Activated CD4-positive, alpha-beta T cell treated with anti-CD3 and anti-CD28 coated beads, Interleukin-2, amount 50 U/mL, for 4 hours (primary cell): ENCODE data around the gene MYOZ3.

ENCODE experiments used
- DNase-seq, 2 experiments: peaks; one replicate each; pipeline ENCODE4 v3.0.0-alpha.2; 2020

The MYOZ3 gene

DNA sequence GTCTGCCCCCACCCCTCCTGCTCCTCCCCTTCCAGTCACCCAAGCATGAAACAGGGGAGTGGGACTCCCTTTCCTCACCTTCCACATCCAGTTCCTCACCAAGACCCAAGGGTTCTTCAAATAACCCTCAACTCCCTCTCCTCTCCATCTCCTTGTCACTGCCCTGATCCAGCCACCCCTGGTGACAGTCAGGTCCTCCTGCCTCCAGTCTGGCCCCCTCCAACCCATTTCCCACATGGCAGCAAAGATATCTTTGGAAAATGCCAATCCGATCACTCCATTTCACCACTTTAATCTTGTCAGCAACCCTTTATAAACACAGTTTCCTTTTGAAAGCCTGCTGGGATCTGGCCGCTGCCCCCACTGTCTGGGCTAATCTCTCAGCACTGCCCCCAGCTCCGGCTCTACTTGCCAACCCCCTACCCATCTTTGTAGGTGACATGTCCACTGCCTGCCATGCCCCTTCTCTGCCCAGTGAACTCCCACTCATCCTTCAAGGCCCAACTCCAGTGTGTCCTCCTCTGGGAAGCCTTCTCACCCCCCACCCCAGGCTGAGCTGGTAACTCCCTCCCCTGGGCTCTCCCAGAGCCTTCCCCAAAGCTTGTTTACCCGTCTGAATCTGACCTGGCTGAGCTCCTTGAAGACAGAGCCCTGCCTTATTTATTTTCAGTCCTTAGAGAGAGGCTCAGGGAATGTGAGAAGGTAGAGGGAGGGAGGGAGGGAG lies 781 bp upstream of the MYOZ3 start:
- DNase-seq, result no peak

DNA sequence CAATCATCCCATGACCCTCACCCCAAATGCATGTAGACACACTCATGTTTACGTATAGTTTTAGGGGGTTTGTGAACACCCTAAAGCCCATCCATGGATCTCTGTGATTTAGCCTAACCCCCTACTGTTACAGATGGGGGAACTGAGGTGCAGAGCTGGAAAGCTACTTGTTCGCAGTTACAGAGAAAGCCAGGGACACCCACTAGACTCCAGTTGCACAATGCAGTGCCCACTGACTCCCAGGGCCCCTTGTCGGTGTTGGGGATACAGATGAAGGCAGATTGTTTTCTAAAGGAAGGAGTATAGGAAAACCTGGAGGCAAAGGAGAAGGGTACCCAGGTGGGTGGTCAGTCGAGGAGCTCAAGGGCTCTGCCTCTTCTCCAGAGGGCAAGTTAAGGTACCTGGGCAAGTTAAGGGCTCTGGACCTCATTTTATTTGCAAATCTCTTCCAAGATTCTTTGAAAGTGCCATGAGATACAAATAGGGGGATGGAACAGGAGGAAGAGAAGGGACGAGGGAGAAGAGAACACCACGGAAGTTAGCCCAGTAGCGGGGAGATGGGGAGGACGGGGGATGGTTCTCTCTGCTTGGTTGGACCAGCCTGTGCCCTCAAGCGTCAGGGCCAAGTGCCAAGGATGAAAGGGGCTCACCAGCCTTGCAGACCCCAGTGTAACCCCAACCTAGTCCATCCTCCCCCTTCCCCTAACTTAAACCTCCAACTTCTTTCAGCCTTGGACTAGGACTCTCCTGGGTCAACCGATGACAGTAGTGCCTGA lies 958 bp downstream of the MYOZ3 start:
- DNase-seq, result no peak

DNA sequence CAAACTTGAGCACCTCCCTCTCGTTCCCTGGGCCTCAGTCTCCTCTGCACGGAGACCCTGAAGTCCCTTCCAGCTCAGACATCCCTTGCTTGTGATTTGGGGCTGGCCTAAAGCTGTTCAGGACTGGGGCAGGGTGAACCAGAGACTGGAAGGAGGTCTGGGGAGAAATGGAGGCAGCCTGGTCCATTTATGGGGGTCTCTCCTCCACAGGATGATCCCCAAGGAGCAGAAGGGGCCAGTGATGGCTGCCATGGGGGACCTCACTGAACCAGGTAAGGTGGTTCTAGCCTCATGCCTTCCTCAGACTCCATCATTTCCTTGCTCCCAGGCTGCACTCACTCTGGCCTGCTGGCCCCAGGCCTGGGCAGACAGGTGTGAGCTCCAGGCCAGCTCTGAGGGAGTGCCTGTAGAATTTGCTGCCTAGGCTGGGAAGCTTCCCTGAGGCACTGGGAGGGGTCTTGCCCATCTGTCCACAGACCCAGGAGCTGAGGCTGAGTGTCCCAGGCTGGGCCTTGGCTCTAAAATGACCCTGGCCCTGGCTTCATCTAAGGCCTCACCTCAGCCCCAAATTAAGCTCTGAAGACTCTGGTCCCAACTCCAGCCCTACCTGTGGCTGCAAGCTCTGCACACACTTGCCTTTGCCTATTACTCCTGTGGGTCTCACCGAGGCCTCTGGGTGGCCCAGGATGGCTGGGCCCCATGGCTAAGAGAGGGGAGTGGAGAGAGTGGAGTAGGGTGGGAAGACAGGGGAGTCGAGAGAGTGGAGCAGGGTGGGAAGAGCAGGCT lies 1.9 kb downstream of the MYOZ3 start:
- DNase-seq, result no peak

DNA sequence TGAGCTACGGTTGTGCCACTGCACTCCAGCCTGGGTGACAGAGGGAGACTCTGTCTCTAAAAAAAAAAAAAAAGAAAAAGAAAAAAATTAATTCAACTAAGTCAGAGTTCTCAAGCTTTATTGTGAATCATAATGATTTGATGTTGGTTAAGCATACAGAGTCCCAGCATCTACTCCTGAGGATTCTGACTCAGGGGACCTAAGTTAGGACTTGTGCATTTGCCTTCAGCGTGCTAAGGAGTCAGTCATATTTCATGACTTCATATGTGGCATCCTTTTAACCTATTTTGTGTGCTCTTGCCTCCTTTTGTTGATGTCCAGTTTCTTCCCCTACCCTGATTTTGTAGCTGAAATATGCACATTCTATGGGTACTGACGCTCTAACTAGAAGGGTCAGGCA lies 2.9 kb downstream of the MYOZ3 start:
- DNase-seq, result no peak

DNA sequence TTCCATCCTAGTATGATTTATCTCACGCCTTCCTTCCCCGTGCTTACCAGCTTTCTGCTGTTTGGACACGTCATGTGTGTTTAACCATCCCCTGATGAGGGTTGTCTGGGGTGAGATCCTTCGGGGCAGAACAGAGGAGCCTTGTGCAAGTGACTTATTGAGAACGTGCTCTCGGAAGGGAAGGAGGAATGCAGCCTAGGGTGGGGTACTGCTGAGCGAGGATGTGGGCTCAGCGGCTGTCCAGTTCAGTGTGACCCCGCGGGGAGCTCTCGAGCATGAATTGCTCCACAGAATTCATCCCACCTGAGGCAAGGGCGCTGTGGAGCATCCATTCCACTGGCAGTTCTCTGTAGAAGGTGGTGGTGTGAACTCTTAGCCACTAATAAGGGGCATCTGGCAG lies 4.0 kb downstream of the MYOZ3 start:
- DNase-seq, result no peak

DNA sequence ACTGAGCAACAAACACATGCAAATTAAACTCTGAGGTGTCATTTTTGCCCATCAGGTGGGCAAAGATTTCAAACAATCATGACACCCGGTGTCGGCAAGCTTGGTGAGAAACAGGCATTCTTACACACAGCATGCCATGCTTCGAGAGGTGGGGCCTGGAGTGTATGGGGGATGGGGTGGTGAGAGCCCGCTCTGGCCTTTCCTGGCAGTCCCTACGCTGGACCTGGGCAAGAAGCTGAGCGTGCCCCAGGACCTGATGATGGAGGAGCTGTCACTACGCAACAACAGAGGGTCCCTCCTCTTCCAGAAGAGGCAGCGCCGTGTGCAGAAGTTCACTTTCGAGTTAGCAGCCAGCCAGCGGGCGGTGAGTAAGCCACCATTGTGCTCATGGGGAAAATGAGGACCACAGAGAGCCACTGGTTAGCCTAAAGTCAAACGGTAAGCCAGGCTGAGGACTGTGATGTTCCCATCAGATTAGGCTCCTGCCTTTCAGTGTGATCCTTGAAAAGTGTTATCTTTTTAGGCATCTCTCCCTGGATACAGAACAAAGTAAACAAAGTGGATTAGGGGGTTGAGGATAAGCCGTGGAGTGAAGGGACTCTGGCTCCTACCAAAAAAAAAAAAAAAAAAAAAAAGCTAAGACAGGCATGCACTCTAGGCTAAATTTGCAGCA lies 9.4 kb downstream of the MYOZ3 start:
- DNase-seq, result no peak

DNA sequence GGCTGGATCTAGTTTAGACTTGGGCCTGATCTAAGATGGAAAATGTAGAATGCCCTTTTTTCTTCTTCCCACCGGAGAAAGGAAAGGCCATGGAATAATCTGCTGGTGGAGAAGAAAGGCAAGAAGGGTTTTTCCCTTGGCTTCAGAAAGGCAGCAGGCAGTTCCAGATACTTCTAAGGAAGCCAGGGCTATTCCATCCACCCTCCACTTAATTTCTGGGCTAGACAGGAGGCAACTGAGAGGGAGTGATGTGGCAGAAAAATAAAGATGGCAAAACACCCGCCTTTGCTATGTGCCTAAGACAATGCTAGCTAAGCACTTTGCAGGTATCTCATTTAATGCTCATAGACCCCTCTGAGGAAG lies 9.9 kb downstream of the MYOZ3 start:
- no peak for DNase-seq

DNA sequence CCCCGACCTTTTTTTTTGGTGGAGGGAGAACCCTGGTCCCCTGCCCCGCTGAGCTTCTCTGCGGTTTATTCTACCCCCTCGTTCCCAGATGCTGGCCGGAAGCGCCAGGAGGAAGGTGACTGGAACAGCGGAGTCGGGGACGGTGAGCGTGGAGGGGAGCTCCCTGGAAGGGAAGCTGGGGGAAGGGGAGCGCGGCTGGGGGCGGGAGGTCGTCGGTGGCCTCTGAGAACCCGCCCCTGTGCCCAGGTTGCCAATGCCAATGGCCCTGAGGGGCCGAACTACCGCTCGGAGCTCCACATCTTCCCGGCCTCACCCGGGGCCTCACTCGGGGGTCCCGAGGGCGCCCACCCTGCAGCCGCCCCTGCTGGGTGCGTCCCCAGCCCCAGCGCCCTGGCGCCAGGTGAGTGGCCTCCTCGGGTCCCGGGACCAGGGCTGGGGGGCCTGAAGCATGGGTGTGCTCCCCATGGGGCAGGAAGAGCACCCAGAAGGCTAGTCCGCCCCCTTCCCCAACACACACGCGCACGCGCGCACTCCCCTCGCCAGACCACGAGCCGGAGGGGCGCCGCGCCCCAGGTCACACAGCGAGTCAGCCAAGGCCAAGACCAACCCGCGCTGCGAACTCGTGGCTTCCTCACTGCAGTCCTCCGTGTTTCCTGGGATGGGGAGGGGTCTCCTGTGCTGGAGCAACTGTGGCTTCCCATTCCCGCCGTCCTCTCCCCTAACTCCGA lies 10.6 kb downstream of the MYOZ3 start:
- no peak for DNase-seq

DNA sequence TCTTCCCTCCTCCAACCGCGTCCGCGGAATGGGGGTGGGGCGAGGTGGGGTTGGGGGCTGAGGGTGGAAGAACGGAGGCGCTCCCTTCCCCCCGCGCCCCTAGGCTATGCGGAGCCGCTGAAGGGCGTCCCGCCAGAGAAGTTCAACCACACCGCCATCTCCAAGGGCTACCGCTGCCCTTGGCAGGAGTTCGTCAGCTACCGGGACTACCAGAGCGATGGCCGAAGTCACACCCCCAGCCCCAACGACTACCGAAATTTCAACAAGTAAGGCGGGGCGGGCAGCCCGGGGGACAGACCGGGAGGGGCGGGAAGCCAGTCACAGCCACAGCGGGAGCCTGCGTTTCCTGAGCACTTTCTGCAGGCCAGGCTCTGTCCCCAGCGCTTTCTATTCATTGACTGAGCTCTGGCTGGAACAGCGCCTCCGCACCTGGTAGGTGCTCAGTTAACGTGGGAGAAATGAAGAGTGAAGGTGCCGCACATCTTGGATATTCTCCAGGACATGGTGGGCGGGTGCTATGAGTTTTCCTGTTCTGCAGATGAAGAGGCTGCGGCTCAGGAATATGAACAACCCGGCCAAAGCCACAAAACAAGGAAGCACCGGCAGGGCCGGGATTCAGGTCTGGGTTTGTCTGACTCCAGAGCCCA lies 11.3 kb downstream of the MYOZ3 start:
- DNase-seq, result peak in 1 of 2 experiments; percentile 7

DNA sequence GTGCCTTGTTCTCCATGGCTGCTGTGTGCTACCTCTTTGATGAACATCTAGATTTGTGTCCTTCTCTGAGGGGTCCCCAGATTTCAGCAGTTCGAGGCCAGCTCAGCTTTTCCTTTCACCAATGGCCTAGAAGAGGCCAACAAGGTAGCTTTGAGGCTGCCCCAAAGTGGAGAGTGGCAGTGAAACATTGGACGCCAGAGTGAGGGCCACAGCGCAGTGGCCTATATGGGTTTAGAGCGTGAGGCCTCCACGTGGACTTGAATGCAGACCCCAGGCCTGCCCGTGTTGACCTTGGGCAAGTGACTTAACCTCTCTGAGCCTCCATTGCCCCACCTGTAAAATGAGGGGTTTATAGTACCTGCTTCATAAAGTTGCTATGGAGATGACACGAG lies 11.8 kb downstream of the MYOZ3 start:
- DNase-seq, result no peak

DNA sequence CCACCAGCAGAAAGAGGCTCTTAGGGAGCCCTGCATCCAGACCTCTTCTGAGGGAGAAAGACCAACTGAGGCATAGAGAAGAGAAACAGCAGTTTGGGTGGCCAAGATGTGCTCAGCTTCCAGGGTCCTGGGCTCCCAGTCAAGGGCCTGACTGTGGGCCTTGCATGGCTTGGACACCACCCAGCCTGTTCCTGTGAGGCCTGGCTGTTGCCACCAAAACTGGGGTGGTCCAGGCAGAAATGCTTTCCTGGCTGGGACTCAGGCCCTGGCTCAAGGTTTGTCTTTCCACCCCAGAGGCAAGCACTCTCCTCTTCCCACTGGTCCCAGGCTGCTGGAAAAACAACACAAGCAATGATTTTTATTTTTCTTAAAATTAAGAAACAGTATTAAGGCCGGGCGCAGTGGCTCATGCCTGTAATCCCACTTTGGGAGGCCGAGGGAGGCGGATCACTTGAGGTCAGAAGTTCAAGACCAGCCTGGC lies 13.3 kb downstream of the MYOZ3 start:
- no peak for DNase-seq

DNA sequence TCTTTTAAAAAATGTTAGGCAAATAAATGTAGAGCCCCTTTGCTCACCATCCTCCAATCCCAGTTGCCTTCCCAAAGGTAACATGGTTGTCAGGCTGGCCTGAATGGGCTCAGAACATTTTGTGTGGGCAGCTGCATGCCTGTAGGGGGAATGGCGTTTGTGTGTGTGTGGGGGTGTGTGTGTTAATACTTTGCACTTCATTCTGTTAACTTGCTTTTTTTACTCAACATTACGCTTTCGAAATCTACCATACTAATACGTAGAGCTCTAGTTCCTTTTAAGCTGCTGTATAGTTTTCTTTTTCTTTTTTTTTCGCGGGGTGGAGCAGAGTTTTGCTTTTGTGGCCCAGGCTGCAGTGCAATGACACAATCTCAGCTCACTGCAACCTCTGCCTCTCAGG lies 14.0 kb downstream of the MYOZ3 start:
- DNase-seq, result no peak

DNA sequence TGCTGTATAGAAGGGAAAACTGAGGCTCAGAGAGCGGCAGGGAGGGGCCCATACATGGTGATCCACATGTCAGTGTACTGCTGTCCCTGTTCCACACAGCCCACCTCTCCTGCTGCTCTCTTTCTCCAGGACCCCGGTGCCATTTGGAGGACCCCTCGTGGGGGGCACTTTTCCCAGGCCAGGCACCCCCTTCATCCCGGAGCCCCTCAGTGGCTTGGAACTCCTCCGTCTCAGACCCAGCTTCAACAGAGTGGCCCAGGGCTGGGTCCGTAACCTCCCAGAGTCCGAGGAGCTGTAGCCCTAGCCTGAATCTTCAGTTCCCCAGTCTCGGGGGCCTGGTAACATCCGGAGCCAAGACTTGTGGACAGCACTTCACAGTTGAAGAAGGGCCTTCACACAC lies 15.5 kb downstream of the MYOZ3 start:
- DNase-seq, result no peak

DNA sequence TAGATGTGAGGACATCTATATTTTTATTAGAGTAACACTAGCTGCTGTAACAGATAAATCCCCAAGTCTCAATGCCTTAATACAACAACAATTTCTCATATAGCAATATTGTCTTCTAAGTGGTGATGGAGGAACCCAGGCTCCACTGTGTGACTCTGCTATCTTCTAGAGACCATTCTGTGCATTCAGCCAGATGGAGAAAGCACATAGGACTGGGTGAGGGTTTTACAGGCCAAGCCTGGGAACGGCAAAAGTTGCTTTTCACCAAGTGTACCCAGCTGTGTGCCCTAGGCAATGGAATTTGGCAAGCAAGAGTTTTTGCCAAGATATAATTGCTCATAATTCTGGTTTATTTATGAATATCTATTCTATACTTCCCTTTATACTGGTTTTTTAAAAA lies 28.1 kb downstream of the MYOZ3 start:
- no peak for DNase-seq

DNA sequence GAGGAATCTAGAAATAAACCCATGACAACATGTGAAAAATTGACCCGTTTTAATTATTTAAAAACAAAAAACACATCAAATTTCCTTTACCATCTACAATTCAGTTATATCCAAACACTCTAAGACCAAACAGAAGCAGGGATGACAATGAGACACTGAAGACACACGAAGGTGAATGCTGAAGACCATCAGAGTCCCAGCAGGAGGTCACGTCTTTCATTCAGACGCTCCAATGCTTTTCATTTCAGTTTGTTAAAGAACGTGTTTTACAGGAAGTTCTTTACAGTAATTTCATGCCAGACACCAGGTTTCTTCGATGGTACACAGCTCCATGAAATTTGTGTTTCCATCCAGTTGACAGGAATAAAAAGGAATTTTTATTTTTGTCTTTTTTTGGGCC lies 29.7 kb downstream of the MYOZ3 start:
- no peak for DNase-seq

DNA sequence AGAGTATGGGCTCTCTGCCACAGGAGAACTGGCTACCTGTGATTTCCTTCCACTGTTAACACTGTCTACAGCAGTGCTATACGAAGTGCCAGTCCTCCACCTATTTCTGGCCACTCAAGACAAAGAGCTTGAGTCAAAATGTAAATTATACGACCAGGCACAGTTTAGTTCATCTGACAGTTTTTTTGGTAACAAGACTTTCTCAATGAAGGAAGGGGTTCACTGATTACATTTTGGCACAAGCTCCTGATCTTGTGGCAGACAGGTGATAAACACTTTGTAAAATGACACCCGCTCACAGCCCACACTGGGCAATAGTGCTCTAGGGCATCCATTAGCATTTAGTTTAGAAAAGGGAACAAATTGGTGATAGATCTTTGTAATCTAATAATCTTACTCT lies 31.2 kb downstream of the MYOZ3 start:
- DNase-seq, result no peak

DNA sequence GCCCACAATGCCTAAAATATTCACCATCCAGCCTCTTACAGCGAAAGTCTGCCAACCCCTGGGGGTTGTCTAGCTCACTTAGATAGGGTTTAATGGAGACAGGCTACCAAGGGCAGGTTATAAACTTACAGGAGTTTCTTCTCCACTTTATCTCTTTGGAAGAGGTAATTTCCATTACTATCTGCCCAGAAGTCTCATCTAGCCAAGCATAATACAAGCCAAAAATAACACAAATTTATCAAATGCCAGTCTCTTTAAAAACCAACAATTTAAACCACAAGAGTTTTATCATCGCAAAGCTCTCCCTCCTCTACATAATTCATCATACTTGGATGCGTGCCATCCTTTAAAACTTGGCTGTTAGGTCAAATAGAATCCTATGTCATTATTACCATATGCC lies 33.6 kb downstream of the MYOZ3 start:
- no peak for DNase-seq

DNA sequence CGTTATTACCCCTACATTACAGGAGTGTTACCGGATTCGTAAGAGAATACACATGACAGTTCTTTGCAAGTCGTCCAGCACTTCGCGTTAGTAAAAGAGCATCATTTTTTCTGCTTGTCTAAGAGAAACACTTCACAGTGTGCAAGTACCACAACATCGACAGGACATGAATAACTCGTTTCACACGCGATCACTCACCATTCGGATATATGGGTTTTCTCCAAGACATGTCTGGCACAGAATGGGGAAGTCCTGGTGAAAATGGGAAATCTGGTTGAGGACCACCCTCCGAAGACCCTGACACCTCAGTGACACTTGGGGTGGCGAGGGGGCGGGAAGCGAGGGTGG lies 39.2 kb downstream of the MYOZ3 start:
- DNase-seq, result no peak

DNA sequence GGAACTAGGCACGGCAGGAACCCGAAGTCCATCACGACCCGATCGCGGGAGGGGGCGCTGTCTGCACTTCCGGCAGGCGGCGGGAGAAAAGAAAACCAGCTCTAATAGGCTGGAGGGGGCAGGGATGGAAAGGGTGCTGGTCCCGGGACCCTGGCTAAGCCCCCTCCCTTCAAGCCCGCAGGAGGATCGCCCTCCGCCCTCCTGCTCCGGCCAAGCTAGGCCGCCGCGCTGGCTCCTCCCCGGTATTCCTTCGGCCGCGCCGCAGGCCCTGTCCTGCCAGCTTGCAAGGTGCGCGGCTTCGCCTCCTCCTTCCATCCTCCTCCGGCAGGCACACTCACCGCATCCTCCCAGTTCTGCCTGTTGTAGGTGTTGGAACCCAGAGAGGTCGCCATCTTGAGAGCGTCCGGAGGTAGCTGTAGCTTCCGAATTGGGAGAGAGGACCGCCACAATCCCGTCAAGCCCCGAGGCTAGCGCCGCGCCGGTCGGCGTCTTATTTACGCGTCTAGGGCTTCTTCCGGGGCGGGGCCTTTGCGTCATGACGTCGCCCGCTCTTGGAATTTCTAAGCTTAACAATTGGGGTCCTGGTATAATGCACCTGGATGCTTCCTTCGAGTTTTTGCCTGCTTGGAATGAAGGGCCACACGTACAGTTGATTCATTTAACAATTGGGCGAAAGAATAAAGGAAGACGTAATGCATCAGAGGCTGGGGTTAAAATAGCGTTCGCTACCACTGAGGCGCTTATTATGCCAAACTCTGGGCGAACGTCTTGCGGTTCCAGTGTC lies 39.7 kb downstream of the MYOZ3 start, which contains the start of gene RBM22:
Gene RBM22, minus strand, starts transcription at position 469 of the 784 bp plus-strand sequence. Its CDS starts 77 bp downstream, at position 392.
- DNase-seq, result peak; percentile 87 to 88

DNA sequence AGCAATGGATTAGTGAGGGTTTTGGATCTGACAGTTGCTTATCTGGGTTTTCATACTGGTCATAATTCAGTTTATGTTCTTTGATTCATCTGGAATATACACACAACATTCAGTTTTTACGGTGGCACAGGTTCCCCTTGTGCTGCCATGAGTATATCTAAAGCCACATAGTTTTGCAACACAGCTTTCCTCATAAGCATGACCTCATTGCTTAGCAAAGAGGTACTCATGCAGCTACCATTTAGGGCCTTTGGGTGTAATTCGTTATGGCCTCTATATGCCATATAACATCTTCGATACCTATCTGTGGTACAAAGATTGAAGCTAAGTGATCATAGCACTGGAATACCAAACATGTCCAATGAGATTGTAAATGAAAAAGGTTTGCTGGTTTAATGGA lies 42.7 kb downstream of the MYOZ3 start:
- no peak for DNase-seq

DNA sequence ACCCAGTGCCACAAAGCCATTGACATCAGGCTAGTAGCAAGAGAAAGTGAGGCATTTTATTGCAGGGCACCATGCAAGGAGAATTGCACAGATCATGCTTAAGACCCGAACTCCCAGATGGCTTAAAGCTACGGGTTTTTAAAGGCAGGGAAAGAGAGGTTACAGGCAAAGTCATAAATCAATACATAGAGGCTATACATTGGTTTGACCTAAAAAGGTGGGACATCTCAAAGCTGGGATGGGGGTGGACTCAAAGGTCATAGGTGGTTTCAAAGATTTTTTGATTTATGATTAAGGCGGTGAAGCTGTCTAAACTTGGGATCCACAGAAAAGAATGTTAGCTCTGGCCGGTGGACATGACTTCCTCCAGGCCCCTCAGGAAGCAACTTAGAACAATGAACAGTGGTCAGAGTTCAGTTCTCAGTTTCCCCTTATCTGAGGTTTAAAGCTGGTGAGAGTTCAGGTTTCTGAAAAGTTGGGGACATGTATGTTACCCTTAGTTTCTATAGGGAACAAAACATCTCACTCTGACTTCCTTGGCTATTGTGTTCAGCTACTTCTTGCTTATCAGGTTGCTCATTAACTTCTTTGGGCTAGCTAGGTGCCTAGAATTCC lies 45.8 kb downstream of the MYOZ3 start:
- no peak for DNase-seq
